Type B pancreatic cell (in vitro differentiated cells): ENCODE measurements around the gene CLMP. TPM values are rescaled to one million over a fixed set of nuclear protein-coding genes. Genes with fewer than 3 reads are reported as not detected.
"Not testable (repeated sequence)": the region's sequence is repeated elsewhere in the genome, so short reads cannot be mapped to it uniquely, and the experiment has no call there.

Experiments
- DNase-seq: peaks from one replicate; pipeline ENCODE4 v3.0.0; 2021; ENCODE audit warnings: mixed read lengths; ENCODE audit not compliant: unreplicated experiment; ENCODE audit errors: extremely low spot score
- H3K27ac Mint-ChIP-seq: 2 replicates; pipeline ENCODE4 v1.8.0; 2021; ENCODE audit warnings: mild to moderate bottlenecking, mixed read lengths
- H3K27me3 Mint-ChIP-seq: 2 replicates; pipeline ENCODE4 v1.8.0; 2021; ENCODE audit warnings: mixed read lengths
- H3K36me3 Mint-ChIP-seq: 2 replicates; pipeline ENCODE4 v1.8.0; 2021; ENCODE audit warnings: mixed read lengths
- H3K4me1 Mint-ChIP-seq: one replicate; pipeline ENCODE4 v1.8.0; 2021; ENCODE audit warnings: mixed read lengths; ENCODE audit not compliant: unreplicated experiment
- H3K4me3 Mint-ChIP-seq: 2 replicates; pipeline ENCODE4 v1.8.0; 2021; ENCODE audit warnings: mild to moderate bottlenecking, mixed read lengths
- H3K9me3 Mint-ChIP-seq: 2 replicates; pipeline ENCODE4 v1.8.0; 2021; ENCODE audit warnings: mixed read lengths
- total RNA-seq: library from RNA; stranded (reverse); gene quantifications from 2 replicates; pipeline ENCODE4 v1.2.1, GENCODE V29; 2021; ENCODE audit warnings: low replicate concordance
- TF ChIP-seq, protein P1 (sequence below): fragments of 200-600 bp; sonication (generic); conservative IDR thresholded peaks from 2 replicates; pipeline ENCODE4 v1.5.0; 2021; ENCODE audit warnings: antibody characterized with exemption, mild to moderate bottlenecking

Gene CLMP
- total RNA-seq, 1 donor from 2014 or later: 65.7 TPM

DNA sequence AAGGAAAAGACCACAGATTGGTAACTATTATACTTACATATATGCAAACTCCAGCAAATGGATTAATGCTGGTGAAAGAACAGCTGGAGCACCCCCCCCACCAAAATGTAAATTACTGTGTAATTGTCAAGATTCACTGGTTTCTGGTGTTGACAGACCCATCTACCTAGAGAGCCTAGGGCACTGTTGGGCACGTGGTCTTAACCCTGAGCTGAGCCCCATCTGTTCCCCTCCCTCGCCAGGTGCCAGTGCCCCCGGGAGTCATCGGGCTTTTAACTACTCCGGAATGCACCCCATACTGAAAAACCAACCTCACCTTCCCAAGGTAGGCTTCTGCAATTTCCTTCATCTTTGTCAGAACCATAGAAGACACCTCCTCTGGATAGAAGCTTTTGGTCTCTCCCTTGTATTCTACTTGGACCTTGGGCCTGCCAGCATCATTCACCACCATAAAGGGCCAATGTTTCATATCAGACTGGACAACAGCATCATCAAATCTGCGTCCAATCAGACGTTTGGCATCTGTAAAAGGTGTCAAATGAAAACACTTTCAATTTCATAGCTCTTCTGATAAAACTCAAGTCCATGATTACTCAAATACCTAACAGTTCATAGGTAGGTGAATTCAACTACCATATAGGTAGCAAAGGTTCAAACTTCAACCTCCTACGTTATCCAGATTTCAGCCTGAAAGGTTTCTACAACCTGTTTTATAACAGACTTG is 134.6 kb downstream of the CLMP start:
- peak overlapping the region; percentile 98 for H3K27ac Mint-ChIP-seq
- TF ChIP-seq, protein P1, sequence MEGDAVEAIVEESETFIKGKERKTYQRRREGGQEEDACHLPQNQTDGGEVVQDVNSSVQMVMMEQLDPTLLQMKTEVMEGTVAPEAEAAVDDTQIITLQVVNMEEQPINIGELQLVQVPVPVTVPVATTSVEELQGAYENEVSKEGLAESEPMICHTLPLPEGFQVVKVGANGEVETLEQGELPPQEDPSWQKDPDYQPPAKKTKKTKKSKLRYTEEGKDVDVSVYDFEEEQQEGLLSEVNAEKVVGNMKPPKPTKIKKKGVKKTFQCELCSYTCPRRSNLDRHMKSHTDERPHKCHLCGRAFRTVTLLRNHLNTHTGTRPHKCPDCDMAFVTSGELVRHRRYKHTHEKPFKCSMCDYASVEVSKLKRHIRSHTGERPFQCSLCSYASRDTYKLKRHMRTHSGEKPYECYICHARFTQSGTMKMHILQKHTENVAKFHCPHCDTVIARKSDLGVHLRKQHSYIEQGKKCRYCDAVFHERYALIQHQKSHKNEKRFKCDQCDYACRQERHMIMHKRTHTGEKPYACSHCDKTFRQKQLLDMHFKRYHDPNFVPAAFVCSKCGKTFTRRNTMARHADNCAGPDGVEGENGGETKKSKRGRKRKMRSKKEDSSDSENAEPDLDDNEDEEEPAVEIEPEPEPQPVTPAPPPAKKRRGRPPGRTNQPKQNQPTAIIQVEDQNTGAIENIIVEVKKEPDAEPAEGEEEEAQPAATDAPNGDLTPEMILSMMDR: no peak
- peak overlapping the region; percentile 90 for H3K4me3 Mint-ChIP-seq
- H3K9me3 Mint-ChIP-seq: no peaks in the 10 kb centered on the region
- no peaks in the 10 kb centered on the region for H3K27me3 Mint-ChIP-seq
- H3K36me3 Mint-ChIP-seq: peaks cover 53% of the 10 kb centered on the region
- H3K4me1 Mint-ChIP-seq: peaks cover 63% of the 10 kb centered on the region
- DNase-seq: no peak

DNA sequence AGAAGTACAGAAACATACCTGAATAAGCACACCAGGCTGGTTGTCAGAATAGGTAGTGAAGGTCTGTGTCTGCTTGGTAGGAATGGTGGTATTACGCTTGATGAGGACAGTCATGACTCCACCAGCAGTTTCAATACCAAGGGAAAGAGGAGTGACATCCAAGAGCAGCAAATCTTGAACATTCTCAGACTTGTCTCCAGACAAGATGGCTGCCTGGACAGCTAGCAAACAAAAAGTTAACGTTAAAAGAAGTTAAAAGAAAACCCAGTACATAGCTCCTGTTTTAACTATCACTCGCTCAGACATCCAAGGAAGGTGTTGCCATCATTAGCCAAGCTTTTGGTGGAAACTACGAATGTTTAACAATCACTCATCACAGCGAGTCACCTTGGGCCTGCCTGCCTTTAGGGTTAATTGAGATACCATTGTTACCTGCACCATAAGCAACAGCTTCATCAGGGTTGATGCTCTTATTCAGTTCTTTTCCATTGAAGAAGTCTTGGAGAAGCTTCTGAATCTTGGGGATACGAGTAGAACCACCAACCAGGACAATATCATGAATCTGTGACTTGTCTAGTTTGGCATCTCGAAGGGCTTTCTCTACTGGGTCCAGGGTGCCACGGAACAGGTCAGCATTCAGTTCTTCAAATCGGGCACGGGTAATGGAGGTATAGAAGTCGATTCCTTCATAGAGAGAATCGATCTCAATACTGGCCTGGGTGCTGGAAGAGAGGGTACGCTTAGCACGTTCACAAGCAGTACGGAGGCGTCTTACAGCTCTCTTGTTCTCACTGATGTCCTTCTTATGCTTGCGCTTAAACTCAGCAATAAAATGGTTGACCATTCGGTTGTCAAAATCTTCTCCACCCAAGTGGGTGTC is 135.8 kb downstream of the CLMP start:
- peaks cover 60% of the 10 kb centered on the region for H3K4me1 Mint-ChIP-seq
- H3K9me3 Mint-ChIP-seq, H3K27me3 Mint-ChIP-seq, DNase-seq: not testable (repeated sequence)
- H3K36me3 Mint-ChIP-seq: peaks cover 55% of the 10 kb centered on the region
- peak overlapping the region; percentile 98 for H3K27ac Mint-ChIP-seq
- peak overlapping the region; percentile 90 for H3K4me3 Mint-ChIP-seq

DNA sequence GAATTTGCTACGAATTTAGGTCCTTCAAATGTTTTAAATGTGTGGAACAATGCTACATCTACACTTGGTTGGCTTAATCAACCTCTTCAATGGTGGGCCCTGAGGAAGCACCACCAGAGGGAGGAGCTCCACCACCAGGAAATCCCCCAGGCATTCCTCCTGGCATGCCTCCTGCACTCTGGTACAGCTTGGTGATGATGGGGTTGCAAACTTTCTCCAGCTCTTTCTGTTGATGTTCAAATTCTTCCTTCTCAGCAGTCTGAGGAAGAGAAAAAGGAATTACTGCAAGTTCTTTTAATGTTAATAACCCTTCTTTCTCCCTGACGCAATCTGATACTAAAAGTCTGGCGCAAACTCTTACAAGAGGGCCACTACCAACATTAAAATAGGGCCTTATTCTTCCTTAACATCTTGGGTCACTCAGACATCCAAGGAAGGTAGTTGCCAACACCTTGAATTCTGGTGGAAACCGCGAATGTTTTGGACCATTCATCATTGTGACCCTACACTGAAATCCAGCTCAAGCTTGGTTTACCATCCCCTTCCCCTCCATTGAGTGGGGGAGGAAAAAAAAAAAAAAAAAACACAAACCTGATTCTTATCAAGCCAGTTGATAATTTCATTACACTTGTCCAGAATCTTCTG is 137.3 kb downstream of the CLMP start:
- Mint-ChIP-seq H3K27ac (peak overlapping the region; percentile 74), H3K9me3 (no peaks in the 10 kb centered on the region), H3K36me3 (peaks cover 57% of the 10 kb centered on the region), H3K27me3 (no peaks in the 10 kb centered on the region), H3K4me1 (peaks cover 51% of the 10 kb centered on the region), H3K4me3 (peak overlapping the region; percentile 16)
- no peak for DNase-seq
- TF ChIP-seq, protein P1: no peak

DNA sequence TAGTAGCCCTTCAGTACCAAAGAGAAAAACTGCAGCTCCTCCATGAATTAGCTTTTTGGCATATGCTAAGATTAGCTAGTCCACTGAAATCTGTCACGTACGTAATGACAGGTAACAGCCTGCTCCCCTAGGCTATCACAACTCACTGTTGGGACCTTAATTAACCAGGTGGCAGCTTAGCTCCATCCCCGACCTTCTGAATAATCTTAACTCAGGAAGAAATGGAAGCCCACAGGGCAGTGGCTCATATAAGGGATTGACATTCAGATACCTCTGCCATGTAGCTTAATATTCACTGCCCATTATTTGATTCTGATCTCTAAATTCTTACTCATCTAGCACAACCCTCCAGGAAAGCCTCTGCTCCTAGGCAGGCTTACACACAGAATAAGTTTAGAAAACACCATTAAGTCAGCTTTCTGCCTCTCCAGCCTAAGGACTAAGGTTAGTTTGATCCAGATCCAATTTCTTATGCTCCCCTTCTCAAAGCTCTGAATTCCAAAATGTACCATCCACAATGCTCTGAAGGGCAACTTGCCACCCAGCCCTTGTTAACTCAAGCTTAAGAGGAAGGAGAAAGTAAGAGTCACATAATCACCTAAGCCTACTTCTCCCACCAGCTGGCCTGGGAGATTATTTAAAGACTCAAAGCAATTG is 138.1 kb downstream of the CLMP start:
- H3K9me3 Mint-ChIP-seq: no peaks in the 10 kb centered on the region
- DNase-seq: no peak
- peak overlapping the region; percentile 63 for H3K27ac Mint-ChIP-seq
- TF ChIP-seq, protein P1: no peak
- peak overlapping the region; percentile 27 for H3K4me3 Mint-ChIP-seq
- no peaks in the 10 kb centered on the region for H3K27me3 Mint-ChIP-seq
- peaks cover 57% of the 10 kb centered on the region for H3K36me3 Mint-ChIP-seq
- peaks cover 51% of the 10 kb centered on the region for H3K4me1 Mint-ChIP-seq

DNA sequence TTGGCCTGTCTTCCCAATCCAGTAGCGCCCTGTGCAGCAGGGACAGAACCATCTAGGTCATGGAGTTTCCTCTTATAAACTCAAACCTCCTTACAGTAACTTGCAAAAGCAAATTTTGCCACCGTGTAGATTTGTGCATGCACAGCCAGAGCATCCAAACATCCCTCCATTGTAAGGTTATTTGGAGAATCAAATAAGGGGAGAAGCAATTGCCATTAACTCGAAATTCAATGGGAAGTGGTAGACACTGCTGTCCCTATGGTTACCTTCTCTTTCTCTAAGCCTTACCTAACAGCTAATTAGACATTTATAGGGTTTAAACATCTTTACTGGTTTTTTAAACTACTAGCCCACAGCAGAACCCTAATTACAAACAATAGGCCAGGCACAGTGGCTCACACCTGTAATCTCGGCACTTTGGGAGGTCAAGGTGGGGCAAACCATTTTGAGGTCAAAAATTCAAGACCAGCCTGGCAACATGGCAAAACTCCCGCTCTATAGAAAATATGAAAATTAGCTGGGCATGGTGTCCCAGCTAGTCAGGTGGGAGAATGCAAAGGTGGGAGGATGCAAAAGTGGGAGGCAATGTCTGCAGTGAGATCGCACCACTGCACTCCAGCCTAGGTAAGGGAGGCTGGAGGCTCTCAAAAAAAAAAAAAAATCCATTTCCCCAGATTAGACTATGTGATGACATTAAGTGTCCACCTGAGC is 139.7 kb downstream of the CLMP start:
- peak overlapping the region; percentile 51 for H3K27ac Mint-ChIP-seq
- H3K4me1 Mint-ChIP-seq: peaks cover 41% of the 10 kb centered on the region
- TF ChIP-seq, protein P1: no peak
- H3K27me3 Mint-ChIP-seq: no peaks in the 10 kb centered on the region
- peaks cover 43% of the 10 kb centered on the region for H3K36me3 Mint-ChIP-seq
- no peaks in the 10 kb centered on the region for H3K9me3 Mint-ChIP-seq
- DNase-seq: no peak
- H3K4me3 Mint-ChIP-seq: no peak overlapping the region
